ENCODE measurements around the gene TATDN2. TPM values are rescaled to one million over a fixed set of nuclear protein-coding genes. Genes with fewer than 3 reads are reported as not detected.

Gene TATDN2
- total RNA-seq, 5 donors from 2014 or later (not counting 1 experiment from before 2014, with no cell fraction given) = 58.9 to 82.3 (median 79.9) TPM

Other genes with a start within 250 kb of the TATDN2 start
- 10 to 100 TPM; 15.4 to 22.5 (median 18.2) TPM for gene FANCD2, start 222.0 kb upstream of the TATDN2 start, total RNA-seq
- not detected for gene FANCD2OS, start 140.2 kb upstream of the TATDN2 start, total RNA-seq
- 10 to 100 TPM; 53.9 to 74.9 (median 60.9) TPM for gene BRK1, start 132.8 kb upstream of the TATDN2 start, total RNA-seq
- 10 to 100 TPM; 57.2 to 75.0 (median 59.8) TPM for gene VHL, start 106.7 kb upstream of the TATDN2 start, total RNA-seq
- 1 to 10 TPM; 2.9 to 5.0 (median 3.7) TPM for gene IRAK2, start 83.5 kb upstream of the TATDN2 start, total RNA-seq
- 1 to 10 TPM in 1 of 5 donors, under 1 TPM in 3, not detected in 1; 0.29 to 1.7 (median 0.61) TPM for gene GHRL, start 44.5 kb downstream of the TATDN2 start, total RNA-seq
- 10 to 100 TPM; 64.4 to 82.4 (median 71.3) TPM for gene SEC13, start 72.7 kb downstream of the TATDN2 start, total RNA-seq

Measured in T-cell (primary cell).